Neural cell (in vitro differentiated cells): ENCODE results near the gene NCOR1. TPM values are rescaled to one million over a fixed set of nuclear protein-coding genes. Genes with fewer than 3 reads are reported as not detected.

Experiments used
- H2AFZ ChIP-seq: fragments of 200-600, 300-800 bp; sonication (generic), shearing (Covaris generic); 2 replicates; pipeline ENCODE4 v1.6.0; 2014; ENCODE audit warnings: low read depth, mild to moderate bottlenecking, antibody characterized with exemption, low read length, moderate library complexity
- H3F3A ChIP-seq: fragments of 200-600 bp; shearing (Covaris generic); 2 replicates; pipeline ENCODE4 v1.6.1; 2016; ENCODE audit warnings: mild to moderate bottlenecking, moderate library complexity, mixed read lengths, antibody characterized with exemption, low read length; ENCODE audit not compliant: insufficient read depth, poor library complexity, severe bottlenecking
- H3K27ac ChIP-seq: fragments of 200-600, 300-800 bp; sonication (generic), shearing (Covaris generic); 2 replicates; pipeline ENCODE4 v1.5.1; 2014; ENCODE audit warnings: mild to moderate bottlenecking, low read length, moderate library complexity
- H3K27me3 ChIP-seq: fragments of 300-800, 200-600 bp; sonication (generic), shearing (Covaris generic); 2 replicates; pipeline ENCODE4 v1.6.0; 2014; ENCODE audit warnings: mild to moderate bottlenecking, low read depth, low read length, moderate library complexity; ENCODE audit not compliant: insufficient read depth
- H3K36me3 ChIP-seq: fragments of 300-800, 200-600 bp; sonication (generic), shearing (Covaris generic); 2 replicates; pipeline ENCODE4 v1.5.1; 2014; ENCODE audit warnings: mild to moderate bottlenecking, antibody characterized with exemption, low read length, moderate library complexity; ENCODE audit not compliant: insufficient read depth
- H3K4me2 ChIP-seq: fragments of 300-800, 200-600 bp; sonication (generic), shearing (Covaris generic); 2 replicates; pipeline ENCODE4 v1.6.0; 2014; ENCODE audit warnings: mild to moderate bottlenecking, low read length
- H3K4me3 ChIP-seq: fragments of 300-800, 200-600 bp; sonication (generic), shearing (Covaris generic); 2 replicates; pipeline ENCODE4 v1.5.1; 2014; ENCODE audit warnings: mild to moderate bottlenecking, low read length, moderate library complexity
- H3K79me2 ChIP-seq: fragments of 200-600 bp; shearing (Covaris generic); replicated peaks from 2 replicates; pipeline ENCODE4 v1.6.0; 2014; ENCODE audit warnings: mild to moderate bottlenecking, low read length, moderate library complexity; ENCODE audit not compliant: insufficient read depth
- H3K9ac ChIP-seq: fragments of 300-800, 200-600 bp; sonication (generic), shearing (Covaris generic); 2 replicates; pipeline ENCODE4 v1.6.1; 2016; ENCODE audit warnings: mild to moderate bottlenecking, low read length, mixed read lengths
- H3K9me2 ChIP-seq: fragments of 200-600 bp; shearing (Covaris generic); 2 replicates; pipeline ENCODE4 v1.6.1; 2016; ENCODE audit warnings: mild to moderate bottlenecking, low read length, mixed read lengths; ENCODE audit not compliant: insufficient read depth
- H3K9me3 ChIP-seq: fragments of 200-600, 300-800 bp; sonication (generic), shearing (Covaris generic); 2 replicates; pipeline ENCODE4 v1.6.1; 2016; ENCODE audit warnings: mild to moderate bottlenecking, mixed run types, low read length, moderate library complexity, mixed read lengths
- H4K20me1 ChIP-seq: fragments of 200-600 bp; shearing (Covaris generic); 2 replicates; pipeline ENCODE4 v1.6.1; 2016; ENCODE audit warnings: mild to moderate bottlenecking, mixed run types; ENCODE audit not compliant: insufficient read depth
- EP300 ChIP-seq: fragments of 450-650 bp; conservative IDR thresholded peaks from 2 replicates; pipeline ENCODE4 v1.6.1; 2014; ENCODE audit warnings: antibody characterized with exemption, mild to moderate bottlenecking, moderate library complexity; ENCODE audit not compliant: poor library complexity, severe bottlenecking
- EZH2 ChIP-seq: fragments of 200-600, 300-800 bp; shearing (Covaris generic), sonication (generic); IDR thresholded peaks from 2 replicates; pipeline ENCODE4 v1.6.1; 2014; ENCODE audit warnings: antibody characterized with exemption, low read length, borderline replicate concordance, mild to moderate bottlenecking; ENCODE audit not compliant: insufficient read depth, poor library complexity, severe bottlenecking
- MXI1 ChIP-seq: fragments of 450-650 bp; conservative IDR thresholded peaks from 2 replicates; pipeline ENCODE4 v1.6.1; 2014; ENCODE audit warnings: antibody characterized with exemption, mild to moderate bottlenecking; ENCODE audit not compliant: poor library complexity, severe bottlenecking
- POLR2AphosphoS5 ChIP-seq: IDR thresholded peaks from 2 replicates; pipeline ENCODE4 v1.6.1; 2012
- RAD21 ChIP-seq: fragments of 450-650 bp; conservative IDR thresholded peaks from 2 replicates; pipeline ENCODE4 v1.6.1; 2014; ENCODE audit warnings: antibody characterized with exemption, mild to moderate bottlenecking, moderate library complexity
- SMC3 ChIP-seq: fragments of 450-650 bp; conservative IDR thresholded peaks from 2 replicates; pipeline ENCODE4 v1.6.1; 2014; ENCODE audit warnings: antibody characterized with exemption, mild to moderate bottlenecking, moderate library complexity; ENCODE audit not compliant: poor library complexity
- TAF1 ChIP-seq: IDR thresholded peaks from 2 replicates; pipeline ENCODE4 v1.6.1; 2012; ENCODE audit warnings: low read depth
- polyA plus RNA-seq: library from polyadenylated mRNA; depleted of rRNA; stranded (reverse); fragments of >200 nt; gene quantifications from 2 replicates; pipeline ENCODE4 v1.2.3, GENCODE V29; 2014
- TF ChIP-seq, protein P1 (sequence below): IDR thresholded peaks from 2 replicates; pipeline ENCODE4 v1.6.1; 2012; ENCODE audit warnings: borderline replicate concordance
- TF ChIP-seq, protein P2 (sequence below): fragments of 450-650 bp; IDR thresholded peaks from 2 replicates; pipeline ENCODE4 v1.5.1; 2014; ENCODE audit warnings: antibody characterized with exemption, mild to moderate bottlenecking, moderate library complexity; ENCODE audit not compliant: poor library complexity, severe bottlenecking

Gene NCOR1
- polyA plus RNA-seq, 1 donor from 2014 or later = 26.9 TPM

DNA sequence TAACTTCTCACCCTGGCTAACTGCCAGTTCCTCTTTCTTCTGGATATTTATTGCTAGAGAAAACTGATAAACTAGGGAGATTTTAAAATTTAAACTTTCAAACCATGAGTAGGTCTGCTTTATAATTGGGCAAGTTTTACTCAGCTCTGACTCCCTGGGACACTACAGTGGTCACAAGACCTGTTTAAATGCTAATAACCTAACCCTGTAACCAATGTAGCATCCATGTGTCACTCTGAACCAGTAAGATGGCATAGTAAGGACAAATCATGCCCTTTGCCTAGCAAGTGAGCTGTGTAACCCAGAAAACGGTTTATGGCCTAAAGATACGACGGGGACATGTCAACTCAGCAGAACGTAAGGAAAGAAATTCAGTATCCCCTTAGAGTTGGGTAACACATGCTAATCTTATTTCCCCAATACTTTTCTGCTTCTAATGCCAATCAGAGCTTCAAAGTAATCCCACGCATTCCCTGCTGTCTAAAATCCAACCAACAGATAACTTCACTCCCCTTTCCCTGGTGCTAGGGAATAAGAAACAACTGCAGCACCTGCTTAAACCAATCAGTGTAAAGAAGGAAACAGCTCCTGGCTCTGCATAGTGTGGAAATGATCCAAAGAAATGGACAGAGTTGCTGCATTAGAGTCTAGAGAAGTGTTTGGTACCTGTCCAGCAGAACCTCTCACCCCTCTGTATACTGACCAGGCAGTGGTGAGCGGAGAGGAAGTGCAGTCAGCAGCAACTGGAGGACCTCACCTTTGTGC is 85.7 kb downstream of the NCOR1 start:
- Histone ChIP-seq H3F3A (no peaks in the 10 kb centered on the region), H3K36me3 (peaks cover 4% of the 10 kb centered on the region), H3K9me3 (no peaks in the 10 kb centered on the region), H4K20me1 (no peaks in the 10 kb centered on the region), H3K27me3 (no peaks in the 10 kb centered on the region), H2AFZ (no peak overlapping the region), H3K79me2 (no peaks in the 10 kb centered on the region), H3K27ac (no peak overlapping the region), H3K4me2 (no peak overlapping the region), H3K4me3 (no peak overlapping the region), H3K9ac (no peak overlapping the region), H3K9me2 (no peaks in the 10 kb centered on the region)
- no peak for TF ChIP-seq TAF1
- TF ChIP-seq, protein P1, sequence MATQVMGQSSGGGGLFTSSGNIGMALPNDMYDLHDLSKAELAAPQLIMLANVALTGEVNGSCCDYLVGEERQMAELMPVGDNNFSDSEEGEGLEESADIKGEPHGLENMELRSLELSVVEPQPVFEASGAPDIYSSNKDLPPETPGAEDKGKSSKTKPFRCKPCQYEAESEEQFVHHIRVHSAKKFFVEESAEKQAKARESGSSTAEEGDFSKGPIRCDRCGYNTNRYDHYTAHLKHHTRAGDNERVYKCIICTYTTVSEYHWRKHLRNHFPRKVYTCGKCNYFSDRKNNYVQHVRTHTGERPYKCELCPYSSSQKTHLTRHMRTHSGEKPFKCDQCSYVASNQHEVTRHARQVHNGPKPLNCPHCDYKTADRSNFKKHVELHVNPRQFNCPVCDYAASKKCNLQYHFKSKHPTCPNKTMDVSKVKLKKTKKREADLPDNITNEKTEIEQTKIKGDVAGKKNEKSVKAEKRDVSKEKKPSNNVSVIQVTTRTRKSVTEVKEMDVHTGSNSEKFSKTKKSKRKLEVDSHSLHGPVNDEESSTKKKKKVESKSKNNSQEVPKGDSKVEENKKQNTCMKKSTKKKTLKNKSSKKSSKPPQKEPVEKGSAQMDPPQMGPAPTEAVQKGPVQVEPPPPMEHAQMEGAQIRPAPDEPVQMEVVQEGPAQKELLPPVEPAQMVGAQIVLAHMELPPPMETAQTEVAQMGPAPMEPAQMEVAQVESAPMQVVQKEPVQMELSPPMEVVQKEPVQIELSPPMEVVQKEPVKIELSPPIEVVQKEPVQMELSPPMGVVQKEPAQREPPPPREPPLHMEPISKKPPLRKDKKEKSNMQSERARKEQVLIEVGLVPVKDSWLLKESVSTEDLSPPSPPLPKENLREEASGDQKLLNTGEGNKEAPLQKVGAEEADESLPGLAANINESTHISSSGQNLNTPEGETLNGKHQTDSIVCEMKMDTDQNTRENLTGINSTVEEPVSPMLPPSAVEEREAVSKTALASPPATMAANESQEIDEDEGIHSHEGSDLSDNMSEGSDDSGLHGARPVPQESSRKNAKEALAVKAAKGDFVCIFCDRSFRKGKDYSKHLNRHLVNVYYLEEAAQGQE = no peak
- no peak for TF ChIP-seq SMC3
- TF ChIP-seq POLR2AphosphoS5 = no peak
- TF ChIP-seq MXI1 = no peak
- no peak for TF ChIP-seq RAD21
- TF ChIP-seq, protein P2, sequence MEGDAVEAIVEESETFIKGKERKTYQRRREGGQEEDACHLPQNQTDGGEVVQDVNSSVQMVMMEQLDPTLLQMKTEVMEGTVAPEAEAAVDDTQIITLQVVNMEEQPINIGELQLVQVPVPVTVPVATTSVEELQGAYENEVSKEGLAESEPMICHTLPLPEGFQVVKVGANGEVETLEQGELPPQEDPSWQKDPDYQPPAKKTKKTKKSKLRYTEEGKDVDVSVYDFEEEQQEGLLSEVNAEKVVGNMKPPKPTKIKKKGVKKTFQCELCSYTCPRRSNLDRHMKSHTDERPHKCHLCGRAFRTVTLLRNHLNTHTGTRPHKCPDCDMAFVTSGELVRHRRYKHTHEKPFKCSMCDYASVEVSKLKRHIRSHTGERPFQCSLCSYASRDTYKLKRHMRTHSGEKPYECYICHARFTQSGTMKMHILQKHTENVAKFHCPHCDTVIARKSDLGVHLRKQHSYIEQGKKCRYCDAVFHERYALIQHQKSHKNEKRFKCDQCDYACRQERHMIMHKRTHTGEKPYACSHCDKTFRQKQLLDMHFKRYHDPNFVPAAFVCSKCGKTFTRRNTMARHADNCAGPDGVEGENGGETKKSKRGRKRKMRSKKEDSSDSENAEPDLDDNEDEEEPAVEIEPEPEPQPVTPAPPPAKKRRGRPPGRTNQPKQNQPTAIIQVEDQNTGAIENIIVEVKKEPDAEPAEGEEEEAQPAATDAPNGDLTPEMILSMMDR = no peak
- TF ChIP-seq EP300 = no peak
- TF ChIP-seq EZH2 = no peak

DNA sequence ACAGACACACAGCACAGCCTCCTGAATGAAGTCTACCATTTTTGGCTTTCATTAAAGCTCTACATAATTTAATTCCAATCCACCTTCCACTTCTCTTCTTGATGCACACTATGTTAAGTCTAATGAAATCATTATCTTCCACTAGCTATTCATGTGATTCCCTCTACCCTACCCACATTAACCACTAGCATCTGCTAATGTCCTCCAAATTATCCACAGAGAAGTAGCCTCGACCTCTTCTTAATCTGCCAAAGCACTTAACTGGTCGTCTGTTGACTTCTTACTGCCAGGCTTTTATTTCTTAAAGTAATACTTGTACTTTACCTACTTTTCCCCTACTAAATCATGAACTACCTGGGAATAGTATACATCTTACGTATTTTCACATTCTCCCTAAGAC is 91.8 kb downstream of the NCOR1 start:
- no peak overlapping the region for H3K4me3 ChIP-seq
- peaks cover 7% of the 10 kb centered on the region for H3K36me3 ChIP-seq
- no peaks in the 10 kb centered on the region for H3K27me3 ChIP-seq
- H4K20me1 ChIP-seq = no peaks in the 10 kb centered on the region
- H3K27ac ChIP-seq = no peak overlapping the region
- H3F3A ChIP-seq = no peaks in the 10 kb centered on the region
- no peak overlapping the region for H3K9ac ChIP-seq
- no peaks in the 10 kb centered on the region for H3K79me2 ChIP-seq
- H3K9me3 ChIP-seq = no peaks in the 10 kb centered on the region
- H3K4me2 ChIP-seq = no peak overlapping the region
- no peak for TF ChIP-seq POLR2AphosphoS5
- no peak for TF ChIP-seq EP300
- TF ChIP-seq RAD21 = no peak
- no peak for TF ChIP-seq SMC3
- TF ChIP-seq, protein P2 = no peak
- no peak for TF ChIP-seq EZH2
- TF ChIP-seq MXI1 = no peak
- TF ChIP-seq, protein P1 = no peak
- TF ChIP-seq TAF1 = no peak
- H2AFZ ChIP-seq = no peak overlapping the region
- H3K9me2 ChIP-seq = no peaks in the 10 kb centered on the region
